Stimulated activated CD8-positive, alpha-beta memory T cell treated with anti-CD3 and anti-CD28 coated beads, Interleukin-12 subunit alpha, Interleukin-12 subunit beta, amount 100 ng/mL, for 4 hours (primary cell): ENCODE results near the gene FBXO21.
"Not testable (repeated sequence)": the region's sequence is repeated elsewhere in the genome, so short reads cannot be mapped to it uniquely, and the experiment has no call there.

Experiments
- DNase-seq: peaks from one replicate; pipeline ENCODE4 v3.0.0-alpha.2; 2020; ENCODE audit warnings: low read depth

FBXO21 gene

DNA sequence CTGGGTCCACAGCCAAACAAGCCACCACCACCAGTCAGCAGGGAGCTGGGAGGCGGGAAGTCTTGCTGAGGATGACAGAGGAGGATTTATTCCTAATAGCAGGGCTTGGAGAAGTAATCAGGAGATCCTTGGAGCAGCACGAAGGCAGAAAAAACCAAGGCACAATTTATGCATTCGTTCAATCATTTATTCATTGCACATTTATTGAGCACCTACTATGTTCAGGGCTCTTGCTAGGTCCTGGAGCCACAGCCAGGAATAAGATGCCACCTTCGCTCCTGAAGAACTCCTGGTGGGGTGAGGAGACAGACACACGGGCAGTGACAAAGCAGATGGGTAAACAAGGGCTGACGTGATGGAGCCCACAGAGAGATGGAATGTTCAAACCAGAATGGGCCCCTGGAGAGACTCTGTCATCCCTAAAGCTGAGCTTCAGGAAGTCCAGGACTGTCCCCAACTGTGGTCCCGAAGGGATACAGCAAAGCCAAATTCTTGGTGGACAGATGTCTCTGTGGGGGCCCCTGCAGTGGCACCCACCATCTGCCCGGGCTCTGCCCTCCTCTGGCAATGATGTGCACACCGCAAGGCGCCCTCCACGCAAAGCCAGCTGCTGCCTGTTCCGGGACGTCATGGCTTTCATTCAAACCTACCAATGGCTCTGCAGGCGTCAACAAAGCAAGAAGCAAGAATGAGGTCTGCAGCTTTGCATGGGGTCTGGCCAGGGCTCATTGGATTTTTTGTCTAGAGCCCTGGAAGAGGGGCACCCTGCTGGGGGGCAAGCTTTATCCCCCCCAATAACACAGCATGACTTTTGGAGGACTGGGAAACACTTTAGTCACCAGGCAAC, 88.1 kb downstream of the FBXO21 start:
- DNase-seq, result no peak

GRCh38 chr12:117100851-117101673, 89.2 kb downstream of the FBXO21 start:
- DNase-seq, result no peak

GRCh38 chr12:117100251-117100650, 90.0 kb downstream of the FBXO21 start:
- no peak for DNase-seq

GRCh38 chr12:117098361-117099217, 91.7 kb downstream of the FBXO21 start:
- peak; percentile 8 for DNase-seq

DNA sequence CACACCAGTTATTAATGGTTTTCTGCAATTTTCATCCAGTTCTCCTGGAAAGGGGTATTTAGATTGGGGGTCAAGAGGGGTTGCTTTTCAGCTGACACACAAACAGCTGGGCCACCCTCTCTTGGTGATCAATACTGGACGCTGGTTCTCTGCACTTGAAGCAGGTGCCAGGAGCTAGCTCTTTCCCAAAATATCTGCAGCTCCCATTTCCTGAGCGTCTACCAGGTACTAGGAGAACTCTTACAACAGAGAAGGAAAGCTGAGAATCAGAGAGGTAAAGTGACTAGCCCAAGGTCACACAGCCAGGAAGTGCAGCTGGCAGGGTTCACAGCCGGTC, 92.3 kb downstream of the FBXO21 start:
- no peak for DNase-seq

DNA sequence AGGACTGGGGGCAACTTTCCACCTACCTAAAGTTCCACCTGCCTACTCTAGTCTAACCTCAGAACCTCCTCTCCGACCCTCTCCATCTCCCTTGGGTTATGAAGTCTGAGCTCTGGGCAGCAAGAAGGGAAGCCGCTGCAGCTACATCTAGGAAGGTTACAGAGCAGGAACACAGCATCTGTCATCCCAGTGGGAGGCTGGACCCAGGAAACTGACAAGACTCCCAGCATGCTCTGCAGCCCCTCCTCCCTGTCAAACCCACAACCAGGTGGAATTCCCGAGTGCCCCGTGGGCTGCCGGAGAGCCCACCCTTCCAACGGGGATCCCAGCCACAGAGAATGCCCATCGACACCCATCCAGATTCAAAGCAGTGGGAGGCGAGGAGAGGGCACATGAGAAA, 93.1 kb downstream of the FBXO21 start:
- no peak for DNase-seq

- DNase-seq, result no peak
Observed at GRCh38 chr12:117096501-117097042, 93.7 kb downstream of the FBXO21 start.

DNA sequence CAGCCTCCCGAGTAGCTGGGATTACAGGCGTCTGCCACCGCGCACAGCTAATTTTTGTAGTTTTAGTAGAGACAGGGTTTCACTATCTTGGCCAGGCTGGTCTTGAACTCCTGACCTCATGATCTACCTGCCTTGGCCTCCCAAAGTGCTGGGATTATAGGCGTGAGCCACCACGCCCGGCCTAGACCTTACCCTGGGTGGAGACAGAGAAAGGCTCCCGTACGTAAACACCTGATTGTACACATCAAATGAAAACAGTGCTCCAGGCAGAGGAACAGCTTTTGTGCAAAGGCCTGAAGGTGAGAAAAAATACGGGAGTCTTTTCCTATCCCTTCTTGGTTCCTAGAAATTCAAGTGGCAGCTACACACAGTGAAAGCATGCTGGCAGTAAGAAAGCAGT, 95.1 kb downstream of the FBXO21 start:
- not testable (repeated sequence) for DNase-seq

DNA sequence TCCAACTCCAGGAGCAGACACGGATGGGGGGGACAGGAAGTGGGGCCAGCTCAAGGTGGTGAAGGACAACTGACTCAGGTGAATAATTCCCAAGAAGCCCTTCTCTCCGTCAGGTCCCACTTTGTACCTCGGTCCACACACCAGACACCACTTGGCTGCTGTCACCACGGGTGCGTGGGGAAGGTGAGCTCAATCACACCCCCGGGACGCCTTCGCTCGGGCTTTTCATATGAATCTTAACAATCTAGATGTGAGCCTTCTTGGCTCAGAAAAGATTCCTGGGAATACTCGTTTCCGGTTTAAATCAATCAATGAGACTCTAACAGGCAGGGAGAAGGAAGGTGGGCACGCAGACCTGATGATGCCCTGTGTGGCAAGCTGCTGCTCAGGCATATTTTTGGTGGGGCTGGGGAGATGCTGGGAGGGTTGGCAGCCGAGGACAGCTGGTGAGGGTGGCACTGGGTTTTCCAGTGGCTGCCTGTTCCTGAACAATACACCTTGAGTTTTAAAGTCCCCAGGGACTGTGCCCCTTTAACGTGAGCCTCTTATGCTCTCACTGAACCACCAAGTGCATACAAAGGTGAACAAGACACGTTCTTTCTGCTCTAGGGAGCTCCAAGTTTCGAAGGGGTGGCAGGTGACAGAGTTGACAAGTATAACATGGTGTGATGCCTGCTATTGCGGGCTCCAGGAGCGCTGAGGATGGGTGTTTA, 96.2 kb downstream of the FBXO21 start:
- DNase-seq, result no peak

DNA sequence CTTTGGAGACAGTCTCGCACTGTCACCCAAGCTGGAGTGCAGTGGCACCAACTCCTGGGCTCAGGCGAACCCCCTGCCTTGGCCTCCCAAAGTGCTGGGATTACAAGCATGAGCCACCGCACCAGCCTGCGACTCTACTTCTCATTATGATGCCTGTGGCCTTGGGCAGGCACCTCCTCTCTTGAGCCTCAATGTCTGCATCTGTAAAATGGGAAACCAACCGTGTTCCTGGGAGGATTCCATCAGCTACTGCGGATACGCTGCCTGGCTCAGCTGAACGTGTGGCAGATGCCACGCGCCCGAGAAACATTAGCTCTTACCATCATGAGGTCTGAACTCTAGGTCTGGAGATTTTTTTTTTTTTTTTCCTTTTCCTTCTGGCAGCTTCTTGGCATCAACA, 96.8 kb downstream of the FBXO21 start:
- no peak for DNase-seq

DNA sequence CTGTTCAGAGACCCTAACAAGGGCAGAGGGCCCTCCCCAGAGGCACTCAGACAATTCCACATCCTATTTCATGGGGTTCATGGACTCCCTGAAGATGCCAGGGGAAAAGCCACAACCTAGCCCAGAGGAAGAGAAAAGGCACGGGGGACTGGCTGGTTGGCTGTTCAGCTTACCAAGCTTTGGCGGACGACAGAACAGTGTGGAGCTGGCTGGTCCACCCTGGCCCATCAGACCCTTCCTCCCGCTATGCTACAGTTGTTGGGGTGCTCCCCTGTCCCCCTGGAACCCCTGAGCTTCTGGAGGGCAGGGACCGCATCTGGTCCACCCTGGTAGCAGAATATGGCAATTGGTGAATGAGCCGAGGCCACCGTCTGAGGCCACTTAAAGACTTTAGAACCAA, 97.4 kb downstream of the FBXO21 start:
- no peak for DNase-seq

GRCh38 chr12:117092511-117092780, 97.8 kb downstream of the FBXO21 start:
- no peak for DNase-seq
